Fibroblast of the aortic adventitia (primary cell): ENCODE measurements around the gene RFX1. TPM values are rescaled to one million over a fixed set of nuclear protein-coding genes. Genes with fewer than 3 reads are reported as not detected.

Experiments used
- DNase-seq: peaks from one replicate; pipeline ENCODE4 v3.0.0-alpha.2; 2010; ENCODE audit warnings: low read depth
- H3K4me3 ChIP-seq: 2 replicates; pipeline ENCODE4 v1.5.1; 2011; ENCODE audit warnings: low read depth, mild to moderate bottlenecking, control low read depth, low read length, moderate library complexity
- CTCF ChIP-seq: IDR thresholded peaks from 2 replicates; pipeline ENCODE4 v1.5.1; 2011; ENCODE audit warnings: mild to moderate bottlenecking, low read length, control low read depth, inconsistent platforms; ENCODE audit not compliant: insufficient read depth
- total RNA-seq: library from RNA; depleted of rRNA; stranded (reverse); fragments of >200 nt; gene quantifications from 2 replicates; pipeline ENCODE4 v1.2.3, GENCODE V29; 2012; ENCODE audit warnings: low replicate concordance

The RFX1 gene
- total RNA-seq, 1 donor, result 3.4 TPM

DNA sequence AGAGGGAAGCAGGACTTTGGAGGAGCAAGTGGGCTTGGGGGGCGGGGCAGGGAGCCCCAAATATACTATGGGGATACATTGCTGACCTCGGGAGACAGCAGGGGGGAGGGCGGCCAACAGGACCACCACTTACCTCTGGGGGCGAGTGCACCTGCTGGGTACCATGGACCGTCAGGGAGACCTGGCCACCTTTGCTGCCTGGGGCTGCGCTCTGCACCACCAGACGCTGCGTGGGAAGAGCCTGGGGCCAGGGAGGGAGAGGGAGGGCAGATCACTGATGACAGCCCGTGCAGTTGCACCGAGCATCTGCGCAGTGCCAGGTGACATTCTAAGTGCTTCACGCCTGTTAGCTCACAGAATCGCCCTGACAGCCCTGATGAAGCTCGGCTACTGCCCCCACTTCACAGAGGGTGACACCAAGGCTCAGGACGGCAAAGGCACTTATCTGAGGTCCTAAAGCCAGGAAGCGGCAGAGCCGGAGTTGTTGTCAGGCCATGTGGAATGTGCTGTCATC, 24.1 kb downstream of the RFX1 start:
- no peak for DNase-seq
- H3K4me3 ChIP-seq, result no peak overlapping the region
- TF ChIP-seq CTCF, result no peak

DNA sequence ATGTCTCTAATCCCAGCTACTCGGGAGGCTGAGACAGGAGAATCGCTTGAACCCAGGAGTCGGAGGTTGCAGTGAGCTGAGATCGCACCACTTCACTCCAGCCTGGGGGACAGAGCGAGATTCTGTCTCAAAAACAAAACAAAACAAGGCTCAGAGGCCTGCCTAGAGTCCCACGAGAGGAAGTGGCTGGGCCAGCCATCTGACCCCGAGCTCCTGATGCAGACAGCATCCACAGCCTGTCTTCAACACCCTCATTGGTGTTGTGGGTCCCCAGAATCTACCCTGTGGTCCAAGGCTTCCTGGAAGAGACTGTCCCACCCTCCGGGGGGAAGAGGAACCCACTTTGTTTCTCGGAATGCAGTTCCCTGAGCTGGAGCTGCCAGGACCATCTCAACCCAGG, 24.7 kb downstream of the RFX1 start:
- TF ChIP-seq CTCF, result no peak
- DNase-seq, result no peak
- H3K4me3 ChIP-seq, result no peak overlapping the region

GRCh38 chr19:13981021-13981420, 25.1 kb downstream of the RFX1 start:
- TF ChIP-seq CTCF, result no peak
- DNase-seq, result no peak
- H3K4me3 ChIP-seq, result no peak overlapping the region

GRCh38 chr19:13980340-13980739, 25.8 kb downstream of the RFX1 start:
- H3K4me3 ChIP-seq, result no peak overlapping the region
- no peak for DNase-seq
- no peak for TF ChIP-seq CTCF

DNA sequence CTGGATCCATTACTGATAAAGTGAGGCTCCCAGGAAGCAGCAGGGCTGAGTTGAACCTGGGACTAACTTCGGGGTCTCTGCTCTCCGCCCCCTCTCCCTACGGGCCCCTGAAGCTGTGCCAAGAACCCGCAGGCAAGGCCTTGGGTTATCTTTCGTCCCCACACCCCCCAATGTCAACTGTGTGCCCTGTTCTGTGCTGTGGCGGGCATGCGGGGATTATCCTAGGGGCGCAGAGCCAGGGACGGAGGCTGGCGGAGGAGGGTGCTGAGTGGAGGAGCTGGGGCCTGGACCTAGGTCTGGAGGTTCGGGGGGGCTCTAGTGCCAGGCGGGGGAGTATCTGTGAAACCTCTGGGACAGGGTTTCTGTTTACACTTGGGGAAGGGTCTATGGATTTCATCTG, 26.4 kb downstream of the RFX1 start:
- DNase-seq, result no peak
- TF ChIP-seq CTCF, result no peak

GRCh38 chr19:13979244-13979615, 26.9 kb downstream of the RFX1 start:
- no peak overlapping the region for H3K4me3 ChIP-seq
- DNase-seq, result no peak
- no peak for TF ChIP-seq CTCF

More for the DNA sequence above, 26.4 kb downstream of the RFX1 start:
- no peak overlapping the region for H3K4me3 ChIP-seq
